Stimulated activated CD4-positive, alpha-beta T cell treated with anti-CD3 and anti-CD28 coated beads, Interleukin-1b, Interleukin-23, amount 100 ng/mL, for 4 hours (primary cell): ENCODE measurements around the gene CYB561D1.

Experiments
- DNase-seq, 2 donors: peaks; one replicate each; pipeline ENCODE4 v3.0.0-alpha.2; 2020; ENCODE audit warnings: low read depth in 2 of 2

CYB561D1 gene

DNA sequence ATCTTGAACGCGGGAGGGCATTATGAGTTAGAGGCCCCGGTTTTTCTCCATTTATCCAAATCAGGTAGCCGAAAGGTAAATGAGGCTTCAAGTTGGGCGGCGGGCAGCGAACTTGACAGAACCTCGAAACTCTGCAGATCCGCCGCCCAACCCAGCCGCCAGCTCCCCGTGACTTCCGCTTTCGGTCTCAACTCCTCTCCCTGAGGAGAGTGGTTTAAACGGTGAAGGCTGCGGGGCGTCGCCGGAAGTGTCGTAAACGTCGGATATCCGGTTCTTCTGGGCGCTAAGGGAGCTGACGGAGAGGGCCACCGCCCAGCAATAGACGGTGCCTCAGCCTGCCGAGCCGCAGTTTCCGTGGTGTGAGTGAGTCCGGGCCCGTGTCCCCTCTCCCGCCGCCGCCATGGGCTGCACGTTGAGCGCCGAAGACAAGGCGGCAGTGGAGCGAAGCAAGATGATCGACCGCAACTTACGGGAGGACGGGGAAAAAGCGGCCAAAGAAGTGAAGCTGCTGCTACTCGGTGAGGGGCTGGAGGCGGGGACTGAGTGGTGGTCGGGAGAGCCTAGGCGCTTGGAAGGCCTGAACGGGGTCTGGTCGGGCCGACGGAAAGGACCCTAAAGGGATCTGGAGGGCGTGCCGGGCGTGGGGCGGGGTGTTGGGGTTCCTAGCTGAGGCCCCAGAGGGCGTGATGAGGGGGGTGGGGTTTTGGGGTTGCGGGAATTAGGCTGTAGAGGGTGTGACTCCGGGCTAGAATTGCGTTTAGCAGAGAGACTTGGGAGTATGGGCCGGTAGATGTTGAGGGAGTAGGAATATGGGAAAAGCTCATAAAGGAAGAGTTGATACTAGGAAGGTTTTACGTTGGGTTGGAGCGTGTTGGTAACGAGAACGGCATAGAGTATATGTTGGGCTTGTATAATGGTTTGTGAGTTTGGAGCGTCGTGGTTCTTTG is 54.7 kb downstream of the CYB561D1 start, which contains the start of gene GNAI3:
TSS of gene GNAI3 (plus strand) at position 295 of the 947 bp plus-strand sequence. CDS start at position 401, 106 bp downstream.
- DNase-seq = peak; percentile 86 to 93
